ENCODE measurements around the gene ACE.
A peak's percentile ranks its signal among the peaks of the same experiment; 100 is the strongest.
"Not testable (repeated sequence)": the region's sequence is repeated elsewhere in the genome, so short reads cannot be mapped to it uniquely, and the experiment has no call there.

ACE gene

GRCh38 chr17:63445065-63445464, 31.8 kb upstream of the ACE start:
- no peak for DNase-seq

GRCh38 chr17:63445571-63445953, 31.3 kb upstream of the ACE start:
- DNase-seq: no peak

DNA sequence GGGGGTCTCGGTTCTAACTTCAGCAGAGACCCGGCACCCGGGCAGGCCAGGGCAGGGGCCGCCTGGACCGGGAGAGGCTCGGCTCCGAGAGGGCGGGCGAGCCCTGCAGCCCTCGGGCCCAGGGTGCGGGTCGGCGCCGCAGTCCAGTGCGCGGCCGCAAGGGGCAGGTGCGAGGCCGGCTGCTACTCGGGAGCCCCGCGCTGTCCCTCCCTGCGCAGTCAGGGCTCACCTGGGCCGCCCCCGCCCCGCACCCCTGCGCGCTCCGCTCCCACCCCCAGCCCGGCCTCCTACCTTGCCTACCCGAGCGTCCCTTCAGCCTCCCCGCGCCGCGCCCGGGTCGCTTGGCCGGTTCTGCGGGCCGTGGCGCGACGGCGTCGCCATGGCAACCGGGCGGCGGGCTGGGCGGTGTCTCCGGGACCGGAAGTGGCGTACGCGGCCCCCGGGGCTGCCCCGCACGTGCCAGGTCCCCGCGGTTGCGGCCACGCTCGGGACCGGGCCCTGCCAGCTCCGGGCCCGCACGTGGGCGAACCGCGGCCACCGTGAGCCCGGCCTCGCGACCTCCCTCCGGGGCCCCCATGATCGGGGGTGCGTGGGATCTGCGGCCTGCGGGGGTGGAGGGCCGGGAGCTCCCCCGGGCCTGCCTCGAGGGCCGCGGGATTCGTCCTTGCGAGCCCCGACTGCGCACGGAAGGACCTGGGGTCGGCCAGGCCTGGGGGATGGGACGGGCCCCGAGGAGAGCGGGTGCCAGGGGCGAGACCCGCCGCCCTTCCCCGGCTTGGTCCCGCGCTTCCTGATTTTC, 30.7 kb upstream of the ACE start, which contains the start of gene CYB561:
Gene CYB561 (minus strand): TSS at position 353 of the 799 bp plus-strand sequence. CDS start 8,759 bp downstream, outside the sequence.
- DNase-seq: no peak

DNA sequence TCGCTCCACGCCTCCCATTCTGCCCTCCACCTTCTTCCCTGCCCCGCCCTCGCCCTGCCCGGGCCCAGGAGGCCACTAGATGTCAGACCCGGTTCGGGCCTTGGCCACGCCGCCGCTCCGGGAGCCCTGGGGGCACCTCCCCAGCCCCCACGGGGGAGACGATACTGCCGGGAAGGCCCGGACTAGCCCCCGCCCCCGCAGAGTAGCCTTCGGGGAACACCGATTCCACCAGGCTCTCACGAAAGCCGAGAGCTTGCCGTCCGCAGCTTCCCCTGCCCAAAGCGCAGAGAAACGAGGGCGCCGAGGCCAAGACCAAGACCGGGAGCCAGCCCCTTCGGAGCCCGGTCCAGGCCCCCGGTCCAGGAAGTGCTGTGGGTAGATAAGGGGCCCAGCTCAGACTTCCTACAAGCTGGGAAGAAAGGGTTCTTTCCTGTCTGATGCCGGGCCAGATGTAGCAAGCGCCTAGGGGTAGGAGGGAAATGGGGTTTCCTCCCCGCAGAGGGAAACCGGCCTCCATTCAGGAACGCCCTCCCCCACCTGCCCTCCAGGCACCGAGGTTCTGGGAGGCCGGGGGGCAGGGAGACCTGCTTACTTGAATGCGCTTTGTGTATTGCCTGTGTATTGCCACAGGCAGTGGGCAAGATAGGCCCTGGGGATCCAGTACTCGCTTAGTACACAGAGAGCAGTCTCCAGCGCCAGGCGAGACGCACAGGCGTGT, 29.9 kb upstream of the ACE start:
- DNase-seq: no peak

DNA sequence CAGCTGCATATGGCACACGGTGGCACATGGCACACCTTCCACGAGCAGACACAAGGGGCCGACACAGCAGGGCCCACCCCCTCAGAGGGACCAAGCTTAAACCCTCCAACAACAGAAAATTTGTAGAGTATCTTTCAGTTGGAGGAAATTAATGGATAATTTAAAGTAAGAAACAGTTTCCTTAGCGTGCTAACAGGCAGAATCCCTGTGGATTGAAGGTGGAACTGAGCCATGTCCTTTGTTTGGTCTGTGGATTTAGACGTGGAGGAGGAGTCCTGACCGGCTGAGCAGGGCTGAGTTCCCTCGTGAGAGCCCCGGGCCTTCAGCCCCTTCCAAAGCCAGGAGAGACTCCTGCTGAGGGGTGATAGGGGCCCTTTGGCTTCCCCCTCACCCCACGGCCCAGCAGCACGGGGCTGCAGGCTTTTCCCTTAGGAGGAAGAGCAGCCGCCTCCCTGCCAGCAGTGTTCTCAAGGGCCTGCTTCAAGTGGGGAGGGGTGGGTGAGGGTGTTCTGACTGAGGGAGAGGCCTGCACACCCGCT, 29.3 kb upstream of the ACE start:
- no peak for DNase-seq

DNA sequence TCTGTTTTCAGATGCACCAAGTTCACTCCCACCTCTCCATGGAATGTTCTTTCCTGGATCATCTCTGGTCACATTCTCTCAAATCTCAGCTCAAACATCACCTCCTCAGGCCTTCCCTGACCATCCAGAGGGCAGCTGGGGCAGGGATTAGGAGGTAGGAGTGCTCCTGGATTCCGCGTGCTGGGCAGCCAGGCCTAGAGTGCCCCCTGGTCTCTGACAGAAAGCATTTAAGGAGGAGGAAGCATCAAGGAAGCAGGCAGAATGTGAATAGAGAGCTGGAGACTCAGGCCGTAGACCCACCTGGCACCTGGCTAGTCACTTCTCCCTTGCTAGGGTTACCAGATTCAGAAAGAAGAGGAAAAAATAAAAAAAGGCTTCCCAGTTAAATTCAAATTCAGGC, 28.2 kb upstream of the ACE start:
- DNase-seq: no peak

DNA sequence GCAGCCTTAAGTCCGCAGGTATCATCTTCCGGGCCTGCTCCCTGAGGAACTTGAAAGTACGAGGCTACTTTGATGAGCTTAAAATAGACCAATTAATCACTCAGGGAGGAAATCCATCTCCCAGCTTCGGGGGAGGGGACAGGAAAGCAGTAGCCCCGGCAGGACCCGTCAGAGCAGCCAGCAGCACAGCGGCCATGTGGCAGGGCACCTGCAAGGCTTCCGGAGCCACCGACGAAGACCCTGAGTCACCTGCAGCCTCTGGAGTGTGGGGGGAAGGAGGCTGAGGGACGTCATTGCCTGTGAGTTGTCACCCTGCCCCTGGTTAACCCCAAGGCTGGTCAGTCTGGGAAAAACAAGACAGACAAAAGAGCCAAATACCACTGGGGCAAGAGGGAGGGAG, 26.3 kb upstream of the ACE start:
- DNase-seq: no peak

DNA sequence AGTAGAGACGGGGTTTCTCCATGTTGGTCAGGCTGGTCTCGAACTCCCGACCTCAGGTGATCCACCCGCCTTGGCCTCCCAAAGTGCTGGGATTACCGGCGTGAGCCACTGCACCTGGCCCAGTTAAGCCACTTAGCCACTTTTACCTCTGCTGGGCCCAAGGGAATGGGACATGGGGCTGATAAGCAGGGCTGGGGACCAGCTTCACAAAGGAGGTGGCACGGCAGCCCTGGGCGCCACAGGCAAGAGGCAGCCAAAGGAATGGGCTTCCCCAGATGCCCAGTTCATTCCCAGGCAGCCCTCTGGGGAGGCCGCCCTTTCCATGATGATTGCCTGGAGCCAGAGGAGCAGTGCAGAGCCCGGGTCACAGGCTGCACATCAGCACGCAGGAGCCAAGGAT, 25.7 kb upstream of the ACE start:
- DNase-seq: no peak

DNA sequence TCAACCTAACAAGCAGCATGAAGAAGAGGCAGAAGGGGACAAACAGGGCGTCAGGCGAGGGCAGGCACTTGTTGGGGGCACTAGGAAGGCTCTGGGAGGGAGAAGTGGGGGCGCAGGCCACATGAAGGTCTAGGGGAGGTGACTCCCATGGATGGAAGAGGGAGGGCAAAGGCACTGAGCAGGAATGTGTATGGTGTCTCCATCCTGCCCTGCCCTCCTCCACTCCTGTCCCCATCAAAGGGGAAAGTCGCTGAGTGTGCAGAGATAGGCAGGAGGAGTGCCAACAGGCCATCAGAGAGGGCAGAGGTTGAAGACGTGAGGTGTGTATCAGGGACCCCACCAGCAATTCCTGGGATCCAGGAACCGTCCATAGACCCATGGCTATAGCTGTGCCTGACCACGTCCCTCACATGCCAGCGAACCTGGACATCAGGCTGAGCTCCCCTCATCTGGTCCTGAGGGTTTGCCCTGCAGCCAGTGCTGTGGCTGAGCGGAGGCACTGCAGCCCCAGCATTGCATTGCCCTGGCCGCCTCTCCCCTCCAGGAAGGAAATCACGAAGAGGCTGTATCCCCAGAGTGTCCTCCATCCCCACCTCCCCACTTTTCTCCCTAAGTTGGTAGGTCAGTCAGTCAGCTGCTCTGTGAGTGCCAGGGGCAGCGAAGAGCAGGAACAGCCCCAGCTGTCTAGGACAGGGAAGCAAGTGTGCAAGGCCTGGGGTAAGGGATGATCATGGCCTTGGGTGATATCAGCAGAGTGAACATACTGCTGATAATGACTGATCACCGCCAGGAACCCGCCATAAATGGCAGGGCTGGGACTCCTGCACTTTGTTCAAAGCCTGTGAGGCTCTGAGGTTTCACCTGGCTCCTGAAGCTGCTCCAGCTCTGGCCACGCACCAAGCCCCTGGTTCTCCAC, 24.6 kb upstream of the ACE start:
- DNase-seq: no peak

GRCh38 chr17:63452962-63453551, 23.8 kb upstream of the ACE start:
- DNase-seq: no peak

DNA sequence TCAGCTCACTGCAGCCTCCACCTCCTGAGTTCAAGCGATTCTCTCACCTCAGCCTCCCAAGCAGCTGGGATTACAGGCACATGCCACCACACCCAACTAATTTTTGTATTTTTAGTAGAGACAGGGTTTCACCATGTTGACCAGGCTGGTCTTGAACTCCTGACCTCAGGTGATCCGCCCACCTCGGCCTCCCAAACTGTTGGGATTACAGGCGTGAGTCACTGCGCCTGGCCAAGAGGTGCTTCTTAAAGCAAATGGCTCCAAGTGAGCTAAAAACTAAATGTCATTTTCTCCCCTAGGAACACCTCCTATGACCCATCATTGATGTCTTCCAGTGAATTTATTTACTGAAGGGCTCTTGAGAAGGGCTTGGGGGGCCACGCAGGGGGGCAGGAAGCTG, 22.5 kb upstream of the ACE start:
- not testable (repeated sequence) for DNase-seq

DNA sequence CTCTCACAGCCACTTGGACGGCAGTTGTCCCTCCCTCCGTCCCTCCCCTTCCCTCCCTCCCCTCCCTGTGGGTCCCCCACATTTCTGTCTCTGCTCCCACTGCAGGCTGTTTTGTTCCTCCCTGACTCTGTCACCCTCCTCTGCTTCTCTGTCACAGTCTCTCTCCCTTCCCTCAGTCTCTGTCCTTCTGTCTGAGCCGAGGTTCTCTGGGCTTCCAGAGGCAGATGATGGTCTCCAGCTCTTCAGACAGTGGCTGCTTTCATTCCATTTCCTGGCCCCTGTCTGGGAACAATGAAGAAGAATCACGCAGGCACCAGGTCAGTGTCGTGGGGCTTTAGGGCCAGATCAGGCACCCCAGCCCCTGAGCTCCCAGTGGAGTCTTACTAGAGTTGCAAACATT, 21.9 kb upstream of the ACE start:
- DNase-seq: no peak

- no peak for DNase-seq
These were observed 21.4 kb upstream of the ACE start for GRCh38 chr17:63455417-63455816.

- no peak for DNase-seq
These were observed 18.4 kb upstream of the ACE start for GRCh38 chr17:63458478-63458877.

DNA sequence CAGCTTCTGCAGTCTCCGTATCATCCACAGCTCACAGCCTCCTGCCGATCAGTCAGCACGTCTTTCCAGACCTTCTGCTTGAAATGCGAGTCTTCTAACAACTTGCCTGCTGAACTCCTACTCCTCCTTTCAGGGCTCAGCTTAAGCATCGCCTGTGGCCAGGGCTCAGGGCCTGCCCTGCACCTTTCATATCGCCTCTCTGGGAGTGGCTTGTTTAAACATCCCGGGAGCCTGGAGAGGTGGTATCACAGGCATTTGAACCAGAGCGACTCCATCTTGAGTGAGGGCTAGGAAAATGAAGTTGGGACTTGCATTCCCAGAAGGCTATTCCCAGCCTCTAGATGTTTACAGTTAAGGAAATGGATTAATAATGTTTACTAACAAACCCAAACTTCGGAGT, 16.8 kb upstream of the ACE start:
- DNase-seq: no peak

DNA sequence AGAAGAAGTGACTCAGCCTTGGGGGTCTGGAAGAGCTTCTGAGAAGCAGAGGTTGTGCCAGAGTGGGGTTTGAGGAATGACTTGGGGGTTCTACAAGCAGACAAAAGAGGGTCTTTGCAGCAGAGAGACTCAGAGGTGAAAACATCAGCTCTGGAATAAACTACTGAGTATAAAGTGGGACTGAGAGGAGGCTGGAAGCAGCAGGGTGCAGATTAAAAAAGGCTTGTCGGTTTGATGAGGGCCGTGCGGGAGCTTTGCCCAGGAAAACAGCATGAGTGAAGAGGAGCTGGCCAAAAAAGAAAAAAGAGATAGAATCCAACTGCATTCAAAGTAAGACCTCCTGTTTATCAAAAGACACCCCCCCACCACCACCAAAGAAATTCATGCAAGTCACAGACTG, 13.1 kb upstream of the ACE start:
- no peak for DNase-seq

DNA sequence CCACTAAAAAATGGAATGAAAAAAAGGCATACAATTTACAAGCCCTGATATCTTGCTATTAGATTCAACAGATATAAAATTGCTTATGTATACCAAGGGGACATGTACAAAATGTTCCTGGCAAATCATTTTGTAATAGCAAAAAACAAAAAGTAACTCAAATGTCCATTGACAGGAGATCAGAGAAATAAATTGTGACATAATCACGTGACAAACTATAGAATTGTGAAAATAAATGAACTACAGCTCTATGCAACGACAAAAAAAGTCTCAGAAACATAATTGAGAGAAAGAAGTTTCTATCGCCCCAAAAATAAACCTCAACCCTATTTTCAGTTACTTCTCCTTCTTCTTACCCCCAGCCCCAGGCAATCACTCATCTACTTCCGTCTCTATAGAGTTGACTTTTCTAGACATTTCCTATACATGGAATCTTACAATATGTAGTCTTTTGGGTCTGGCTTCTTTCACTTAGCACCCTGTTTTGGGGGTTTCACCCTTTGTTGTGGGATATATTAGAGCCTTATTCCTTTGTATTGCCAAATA, 12.1 kb upstream of the ACE start:
- peak; percentile 50 for DNase-seq

DNA sequence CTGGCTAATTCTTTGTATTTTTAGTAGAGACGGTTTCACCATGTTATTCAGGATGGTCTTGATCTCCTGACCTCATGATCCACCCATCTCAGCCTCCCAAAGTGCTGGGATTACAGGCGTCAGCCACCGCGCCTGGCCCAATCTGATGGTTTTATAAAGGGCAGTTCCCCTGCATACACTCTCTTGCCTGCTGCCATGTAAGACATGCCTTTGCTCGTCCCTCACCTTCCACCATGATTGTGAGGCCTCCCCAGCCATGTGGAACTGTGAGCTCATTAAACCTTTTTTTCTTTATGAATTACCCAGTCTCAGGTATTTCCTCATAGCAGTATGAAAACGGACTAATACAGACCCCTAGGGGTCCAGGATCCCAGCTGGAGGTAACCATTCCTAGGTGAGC, 8.8 kb upstream of the ACE start:
- not testable (repeated sequence) for DNase-seq

DNA sequence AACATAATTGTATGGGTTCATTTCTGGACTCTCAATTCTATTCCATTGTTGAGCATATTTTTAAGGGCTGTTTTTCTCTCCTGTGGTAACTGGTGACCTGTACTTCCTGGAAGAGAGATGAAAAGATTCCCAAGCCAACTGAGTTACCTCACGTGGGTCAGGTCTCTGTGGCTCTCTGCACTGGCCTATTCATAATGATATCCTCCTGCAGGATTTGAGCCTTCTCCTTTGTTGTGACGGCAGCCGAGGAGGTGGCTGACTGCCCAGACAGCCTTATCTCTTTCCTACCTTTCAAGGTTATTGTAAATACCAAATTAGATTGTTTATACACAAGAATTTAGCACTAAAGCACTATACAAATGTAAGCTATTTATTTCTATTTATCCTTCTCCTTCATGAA, 2.7 kb upstream of the ACE start:
- DNase-seq: no peak

- DNase-seq: no peak
These were observed 2.0 kb upstream of the ACE start for GRCh38 chr17:63474586-63475460.

Measured in SIG-M5 (cell line).